NCI-H146 treated with DMSO at 0.1 percent for 48 hours (cell line): ENCODE results near the gene GNB1L.

Source experiments
- DNase-seq: peaks from one replicate; lab custom pipeline; 2025; ENCODE audit not compliant: unreplicated experiment; lab: John Stamatoyannopoulos, UW

The GNB1L gene

DNA sequence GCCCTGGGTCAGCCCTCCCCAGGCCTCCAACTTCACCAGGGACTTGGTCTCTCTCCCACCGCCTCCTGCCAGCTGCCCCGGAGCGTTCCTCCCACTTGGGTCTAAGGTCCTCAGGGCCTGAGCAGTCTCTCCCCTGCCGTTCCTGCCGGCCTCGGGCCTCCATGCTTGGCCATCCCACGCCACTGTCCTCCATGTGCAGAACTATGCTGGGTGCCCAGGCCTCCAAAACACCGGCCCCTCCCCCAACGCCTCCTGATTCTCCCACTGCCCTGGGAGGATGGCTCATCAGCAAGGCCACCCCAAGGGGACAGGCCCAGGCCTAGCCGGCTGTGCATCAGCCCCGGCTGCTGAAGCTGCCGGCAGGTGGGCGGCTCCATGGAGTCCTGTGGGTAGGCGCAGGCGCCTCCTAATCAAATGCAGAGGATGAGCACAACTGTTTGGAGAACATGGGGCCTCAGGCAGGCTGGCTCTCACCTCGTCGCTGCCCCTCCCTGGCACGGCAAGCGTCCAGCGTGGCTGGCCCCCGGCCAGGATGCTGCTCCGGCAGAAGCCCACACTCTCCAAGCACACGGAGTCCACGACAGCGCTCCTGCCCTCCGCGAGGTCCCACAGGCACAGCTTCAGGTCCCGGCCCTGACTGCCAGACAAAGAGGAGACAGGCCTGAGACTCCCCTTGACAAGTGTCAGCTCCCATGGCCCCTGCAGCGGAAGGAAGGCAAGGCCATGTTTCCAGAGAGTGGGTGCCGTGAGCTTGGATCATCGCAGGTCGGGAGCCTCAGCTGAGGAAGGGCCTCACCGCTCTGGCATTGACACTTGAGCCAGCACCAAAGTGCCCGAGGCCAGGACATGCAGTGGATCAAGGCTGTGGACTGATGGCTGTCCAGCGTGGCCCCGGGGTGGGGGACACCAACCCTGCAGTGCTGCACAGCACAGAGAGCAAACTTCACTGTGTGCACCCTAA lies 42.6 kb downstream of the GNB1L start:
- no peak for DNase-seq

DNA sequence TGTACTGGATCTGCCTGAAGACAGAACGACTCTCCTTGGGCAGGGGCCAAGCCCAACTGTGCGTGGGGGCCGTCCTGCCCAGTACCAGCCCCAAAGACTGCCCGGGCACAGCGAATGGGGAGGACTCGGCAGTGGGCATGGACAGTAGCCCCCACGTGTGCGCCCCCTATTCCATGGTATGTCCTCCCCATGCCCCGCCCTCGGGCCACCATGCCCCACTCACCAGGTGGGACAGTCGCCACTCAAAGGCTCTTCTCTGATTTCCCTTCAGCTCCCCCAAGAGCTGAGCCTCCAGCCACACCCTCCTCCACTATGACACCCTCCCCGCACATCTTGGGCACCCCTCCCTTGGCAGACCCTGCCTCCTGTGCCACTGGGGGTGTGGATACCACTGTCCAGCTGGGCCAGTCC lies 43.5 kb downstream of the GNB1L start:
- no peak for DNase-seq

DNA sequence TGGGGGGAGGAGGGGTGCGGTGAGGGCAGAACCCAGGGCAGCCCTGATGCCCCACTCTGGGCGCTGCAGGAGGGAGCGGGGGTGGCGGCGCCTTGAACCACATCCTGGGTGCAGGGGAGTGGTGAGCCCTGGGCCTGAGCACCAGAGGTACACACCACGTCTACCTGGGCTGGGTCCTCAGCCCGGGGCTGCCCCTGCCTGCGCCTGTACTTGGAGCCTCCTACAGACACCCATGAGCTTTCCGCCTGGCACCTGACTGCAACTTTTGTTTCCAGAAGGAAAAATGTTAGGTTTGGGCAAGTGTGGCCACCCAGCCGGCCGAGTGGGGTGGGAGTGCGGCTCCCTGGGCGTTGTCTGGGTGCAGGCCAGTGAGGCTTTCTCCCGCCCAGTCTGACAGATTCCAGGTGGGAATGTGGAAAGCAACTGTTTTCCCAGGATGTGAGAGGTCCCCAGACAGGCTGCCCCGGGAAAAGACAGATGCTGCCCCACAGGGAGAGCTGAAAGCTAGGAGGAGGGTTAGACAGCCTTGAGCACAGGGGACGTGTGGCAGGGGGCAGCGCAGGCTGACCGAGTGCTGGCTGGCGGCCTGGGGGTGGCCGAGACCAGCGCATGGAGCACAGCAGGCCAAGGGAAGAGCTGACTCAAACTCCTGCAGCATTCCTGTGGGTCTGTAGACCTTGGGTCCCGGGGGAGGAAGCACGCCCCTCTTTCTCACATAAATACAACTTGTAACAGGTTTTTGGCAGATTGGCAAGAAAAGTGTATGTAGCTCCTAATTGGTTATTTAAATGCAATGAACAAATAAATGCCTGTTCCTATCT lies 44.1 kb downstream of the GNB1L start:
- no peak for DNase-seq

- no peak for DNase-seq
Observed at GRCh38 chr22:19809741-19810140, 44.9 kb downstream of the GNB1L start.

DNA sequence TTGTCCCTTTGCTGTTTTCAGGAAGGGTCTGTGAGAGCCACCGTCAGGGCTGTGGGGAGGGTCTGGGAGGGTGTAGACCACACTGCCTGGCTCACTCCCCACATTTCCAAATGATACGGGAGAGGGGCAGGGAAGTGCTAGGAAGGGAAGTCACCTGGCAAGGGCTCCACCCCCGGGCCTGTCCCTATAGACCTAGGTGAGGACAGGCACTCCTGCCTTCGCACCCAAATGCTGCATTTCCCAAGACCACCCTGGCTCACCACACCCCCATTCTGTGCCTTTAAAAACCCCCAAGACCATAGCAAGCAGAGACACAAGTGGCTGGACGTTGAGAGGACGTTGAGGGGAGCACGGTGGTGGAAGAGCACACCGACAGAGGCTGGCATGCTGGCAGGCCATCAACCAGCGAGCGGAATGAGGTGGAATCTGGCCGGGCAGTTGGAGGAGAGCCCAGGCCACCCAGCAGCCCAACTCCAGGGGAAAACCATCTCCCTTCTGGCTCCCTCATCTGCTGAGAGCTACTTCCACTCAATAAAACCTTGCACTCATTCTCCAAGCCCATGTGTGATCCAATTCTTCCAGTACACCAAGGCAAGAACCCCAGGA lies 45.7 kb downstream of the GNB1L start:
- DNase-seq, result no peak

DNA sequence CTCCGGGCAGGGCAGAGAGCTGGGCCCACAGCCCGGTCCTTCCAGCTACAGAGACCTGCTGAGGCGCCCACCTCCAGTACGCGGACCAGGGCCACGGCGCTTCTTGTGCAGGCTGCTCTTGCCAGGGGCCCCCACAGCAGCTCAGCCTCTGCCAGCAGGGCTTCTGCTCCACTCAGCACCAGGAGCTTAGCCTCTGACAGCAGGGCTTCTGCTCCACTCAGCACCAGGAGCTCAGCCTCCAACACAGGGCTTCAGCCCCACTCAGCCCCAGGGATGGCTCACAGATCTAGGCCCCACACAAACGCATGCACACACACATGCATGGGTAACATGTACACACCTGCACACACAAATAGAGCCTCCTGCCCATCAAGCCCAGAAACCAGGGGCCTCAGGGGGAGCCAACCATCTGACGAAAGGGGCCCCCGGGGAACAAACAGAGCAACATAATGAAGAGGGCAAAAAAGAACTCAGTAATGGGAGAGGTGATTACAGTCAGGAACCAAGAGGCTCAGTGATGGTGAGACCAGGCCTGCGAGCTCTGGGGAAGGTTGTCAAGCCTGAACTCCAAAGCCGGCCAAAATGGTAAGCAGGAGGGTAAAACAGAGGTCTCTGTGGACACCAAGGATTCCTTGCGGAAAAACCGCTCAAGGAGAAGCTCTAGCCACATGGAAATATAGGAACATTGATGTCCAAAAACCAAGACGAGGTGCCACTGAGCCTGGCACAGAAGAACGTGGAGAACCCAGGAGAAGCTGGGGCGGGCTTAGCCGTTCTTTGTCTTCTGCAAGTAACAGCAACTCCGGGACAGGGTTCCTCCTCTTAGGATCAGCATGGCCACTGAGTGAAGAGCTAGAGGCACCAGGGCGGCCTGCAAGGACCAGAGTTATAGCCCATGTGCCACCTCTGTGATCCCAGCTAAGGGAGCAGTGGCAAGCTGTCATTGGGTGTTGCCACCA lies 46.5 kb downstream of the GNB1L start:
- no peak for DNase-seq

DNA sequence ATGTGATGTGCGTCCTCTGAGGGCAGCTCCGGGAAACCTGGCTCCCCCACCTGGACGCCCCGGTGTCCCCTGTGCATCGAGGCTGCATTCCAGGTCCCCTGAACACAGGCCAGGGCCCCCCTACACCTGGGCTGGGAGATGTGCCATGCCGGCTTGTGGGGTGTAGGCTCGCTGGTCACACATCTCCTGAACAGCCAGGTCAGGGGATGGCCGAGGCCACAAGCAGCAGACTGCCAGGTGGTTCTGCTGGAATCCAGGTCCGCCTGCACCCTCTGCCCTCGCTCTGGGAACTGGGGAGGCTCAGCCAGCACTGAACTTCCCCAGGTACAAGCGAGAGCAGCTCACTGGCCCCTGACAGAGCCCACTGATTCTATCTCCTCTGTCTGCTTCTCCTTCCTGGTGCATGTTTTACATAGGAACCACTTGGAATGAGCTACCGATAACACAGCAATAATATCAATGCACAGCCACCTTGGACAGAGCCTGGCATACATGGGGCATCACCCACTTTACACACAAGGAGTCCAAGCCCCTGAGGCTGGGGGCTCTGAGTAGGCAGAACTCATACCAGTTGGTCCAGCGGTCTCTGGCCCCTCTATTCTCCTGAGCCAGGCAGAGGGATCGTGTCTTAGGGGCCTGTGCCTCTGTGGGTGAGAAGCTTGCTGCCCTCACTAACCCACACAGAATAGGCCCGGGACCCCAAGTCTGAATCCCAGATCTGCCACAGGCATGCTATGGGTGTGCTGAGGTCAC lies 47.3 kb downstream of the GNB1L start:
- no peak for DNase-seq

- no peak for DNase-seq
Observed at GRCh38 chr22:19806213-19807160, 48.2 kb downstream of the GNB1L start.

- DNase-seq, result no peak
Observed at GRCh38 chr22:19805821-19806212, 48.9 kb downstream of the GNB1L start.

- no peak for DNase-seq
Observed at GRCh38 chr22:19803736-19804267, 50.9 kb downstream of the GNB1L start.

DNA sequence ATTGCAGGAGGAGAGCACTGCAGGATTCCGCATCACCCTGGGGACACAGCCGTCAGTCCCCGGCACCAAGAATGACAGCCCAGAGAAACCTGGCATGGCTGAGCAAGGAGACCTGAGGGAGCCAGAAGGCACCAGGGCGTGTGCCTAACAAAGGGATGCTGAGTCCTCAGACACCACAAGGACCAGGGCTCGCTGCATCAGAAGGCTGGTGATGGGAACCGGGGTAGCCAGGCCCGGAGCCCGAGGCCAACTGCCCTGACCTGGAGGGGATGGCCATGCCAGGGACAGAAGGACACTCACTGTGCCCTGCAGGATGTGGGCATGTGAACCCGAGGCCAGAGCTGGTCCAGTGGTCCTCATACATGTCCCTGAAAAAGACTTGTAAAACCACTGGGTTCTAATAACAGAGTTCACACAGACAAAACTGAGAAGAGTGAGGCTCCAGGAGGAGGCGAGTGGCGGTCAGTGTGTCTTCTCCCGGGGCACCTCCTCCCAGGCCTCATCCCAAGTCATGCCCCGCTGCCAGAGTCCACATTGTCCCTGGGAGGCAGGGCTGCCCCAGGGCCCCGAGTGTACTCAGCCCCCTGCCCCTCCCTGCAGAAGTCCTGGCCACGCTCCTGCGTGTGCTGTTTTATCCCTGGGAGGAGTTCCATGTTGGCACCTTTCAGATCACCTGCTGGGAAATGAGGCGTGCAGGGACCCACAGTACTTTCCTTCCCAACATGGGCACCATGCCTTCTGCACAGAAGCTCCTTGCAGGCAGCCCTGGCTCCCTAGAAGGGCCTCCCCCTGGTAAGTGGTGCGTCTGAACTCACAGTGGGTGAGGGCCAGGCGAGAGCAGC lies 51.6 kb downstream of the GNB1L start:
- DNase-seq, result no peak

DNA sequence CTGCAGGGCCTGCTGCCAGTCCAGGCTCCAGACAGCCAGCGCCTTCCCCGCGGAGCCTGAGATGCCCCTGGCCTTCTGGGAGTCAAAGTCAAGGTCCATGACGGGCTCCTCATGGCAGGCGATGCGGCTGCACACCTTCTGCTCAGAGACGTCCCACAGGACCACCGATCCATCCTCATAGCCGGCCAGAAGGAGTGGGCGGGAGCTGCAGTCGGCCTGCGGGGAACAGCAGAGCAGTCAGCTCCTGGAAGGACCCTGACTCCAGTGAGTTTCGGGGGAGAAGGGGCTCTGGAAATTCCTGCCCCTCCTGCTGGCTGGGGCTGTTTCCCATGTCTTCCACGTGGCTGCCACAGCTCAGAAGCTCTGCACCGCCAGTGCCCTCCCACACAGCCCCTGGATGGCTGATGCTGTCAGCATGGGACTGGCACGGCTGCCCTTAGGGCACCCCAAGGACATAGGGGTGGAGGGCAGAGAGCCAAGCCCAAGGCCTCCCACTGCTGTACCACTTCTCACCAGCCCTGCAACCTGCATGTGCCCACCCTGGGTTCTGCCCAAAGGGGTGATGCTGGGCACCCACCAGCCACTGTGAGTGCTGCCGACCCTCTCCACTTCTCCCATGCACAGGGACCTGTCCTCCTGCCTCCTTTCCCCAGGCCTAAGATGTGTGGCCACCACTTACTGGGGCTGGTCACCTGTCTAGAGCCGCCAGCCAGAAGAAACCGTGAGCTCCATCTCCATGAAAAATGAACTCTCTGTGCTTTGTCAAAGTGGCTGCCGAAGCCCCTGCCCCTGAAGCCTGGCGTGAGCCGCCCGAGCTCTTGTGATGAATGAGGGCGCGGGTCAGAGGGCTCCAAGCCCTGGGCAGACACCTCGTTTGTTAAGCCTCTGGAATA lies 52.4 kb downstream of the GNB1L start:
- no peak for DNase-seq

GRCh38 chr22:19801340-19802000 lies 53.2 kb downstream of the GNB1L start:
- DNase-seq, result no peak

- no peak for DNase-seq
Observed at GRCh38 chr22:19800761-19801244, 53.9 kb downstream of the GNB1L start.

DNA sequence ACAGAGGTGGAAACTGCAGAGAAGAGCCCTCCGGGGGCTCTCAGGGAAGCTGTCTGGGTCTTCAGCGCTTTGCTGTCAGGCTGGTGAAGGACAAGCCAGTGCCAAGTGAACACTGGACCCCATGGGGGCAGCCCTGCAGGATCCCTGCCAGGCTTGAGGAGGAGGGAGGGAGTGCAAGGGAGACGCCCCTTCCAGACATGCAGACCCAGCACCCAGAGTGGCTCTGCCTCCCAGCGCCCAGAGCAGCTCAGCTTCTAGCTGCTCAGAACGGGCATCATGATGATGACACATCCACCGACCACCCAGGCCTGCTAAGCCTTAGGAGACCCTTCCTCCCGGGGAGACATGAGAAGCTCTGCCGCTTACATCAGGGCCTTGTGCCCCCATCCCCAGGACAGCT lies 54.4 kb downstream of the GNB1L start:
- no peak for DNase-seq
